ENCODE results near the gene ZNF865. TPM values are rescaled to one million over a fixed set of nuclear protein-coding genes. Genes with fewer than 3 reads are reported as not detected.

ZNF865 gene
- total RNA-seq, 5 donors from 2014 or later (not counting 1 experiment from before 2014, with no cell fraction given), result 16.3 to 29.4 (median 27.3) TPM

Other genes with a start within 250 kb of the ZNF865 start
- not detected for gene GARIN5B, start 242.4 kb upstream of the ZNF865 start, total RNA-seq
- under 1 TPM in 2 of 5 donors, not detected in 3; 0.53 to 0.96 TPM for gene IL11, start 235.2 kb upstream of the ZNF865 start, total RNA-seq
- gene TMEM190, start 228.8 kb upstream of the ZNF865 start, total RNA-seq, result not detected
- gene TMEM238, start 221.4 kb upstream of the ZNF865 start, total RNA-seq, result 10 to 100 TPM; 10.8 to 23.2 (median 20.0) TPM
- gene RPL28, start 219.7 kb upstream of the ZNF865 start, total RNA-seq, result 1,000 to 10,000 TPM; 3,465 to 4,436 (median 4,286) TPM
- 10 to 100 TPM; 27.5 to 75.2 (median 35.1) TPM for gene UBE2S, start 197.9 kb upstream of the ZNF865 start, total RNA-seq
- not detected for gene SHISA7, start 162.3 kb upstream of the ZNF865 start, total RNA-seq
- 10 to 100 TPM in 3 of 5 donors, 1 to 10 TPM in 2; 6.8 to 18.9 (median 14.7) TPM for gene ISOC2, start 144.0 kb upstream of the ZNF865 start, total RNA-seq
- gene C19orf85, start 140.9 kb upstream of the ZNF865 start, total RNA-seq, result not detected
- 10 to 100 TPM; 14.2 to 24.1 (median 16.2) TPM for gene ZNF628, start 129.0 kb upstream of the ZNF865 start, total RNA-seq
- 10 to 100 TPM in 1 of 5 donors, 1 to 10 TPM in 4; 6.3 to 10.4 (median 8.1) TPM for gene NAT14, start 120.5 kb upstream of the ZNF865 start, total RNA-seq
- 1 to 10 TPM in 2 of 5 donors, under 1 TPM in 3; 0.38 to 1.3 (median 0.66) TPM for gene SSC5D, start 117.2 kb upstream of the ZNF865 start, total RNA-seq
- not detected for gene SBK2, start 68.5 kb upstream of the ZNF865 start, total RNA-seq
- gene SBK3, start 60.1 kb upstream of the ZNF865 start, total RNA-seq, result not detected
- 10 to 100 TPM in 3 of 5 donors, 1 to 10 TPM in 2; 5.4 to 13.3 (median 10.0) TPM for gene ZNF579, start 24.8 kb upstream of the ZNF865 start, total RNA-seq
- 10 to 100 TPM in 4 of 5 donors, 1 to 10 TPM in 1; 9.8 to 27.7 (median 19.0) TPM for gene FIZ1, start 6.1 kb upstream of the ZNF865 start, total RNA-seq
- 10 to 100 TPM; 14.9 to 42.2 (median 33.4) TPM for gene ZNF524, start 5.4 kb upstream of the ZNF865 start, total RNA-seq
- gene ZNF784, start 18.9 kb downstream of the ZNF865 start, total RNA-seq, result 10 to 100 TPM in 2 of 5 donors, 1 to 10 TPM in 3; 7.2 to 13.3 (median 8.2) TPM
- 100 to 1,000 TPM in 2 of 5 donors, 10 to 100 TPM in 3; 44.6 to 116 (median 94.2) TPM for gene ZNF580, start 35.4 kb downstream of the ZNF865 start, total RNA-seq
- 10 to 100 TPM; 26.4 to 38.7 (median 31.9) TPM for gene ZNF581, start 38.0 kb downstream of the ZNF865 start, total RNA-seq
- 1 to 10 TPM; 1.7 to 4.7 (median 3.8) TPM for gene CCDC106, start 42.6 kb downstream of the ZNF865 start, total RNA-seq
- gene U2AF2, start 49.4 kb downstream of the ZNF865 start, total RNA-seq, result 100 to 1,000 TPM; 254 to 310 (median 303) TPM
- gene EPN1, start 69.6 kb downstream of the ZNF865 start, total RNA-seq, result 10 to 100 TPM; 32.6 to 75.2 (median 60.6) TPM
- gene NLRP9, start 132.8 kb downstream of the ZNF865 start, total RNA-seq, result not detected
- not detected for gene RFPL4A, start 153.4 kb downstream of the ZNF865 start, total RNA-seq
- not detected for gene RFPL4AL1, start 163.5 kb downstream of the ZNF865 start, total RNA-seq
- not detected for gene NLRP11, start 226.4 kb downstream of the ZNF865 start, total RNA-seq
- gene NLRP4, start 230.9 kb downstream of the ZNF865 start, total RNA-seq, result not detected